H1 (cell line): ENCODE data around the gene PUSL1. TPM values are rescaled to one million over a fixed set of nuclear protein-coding genes. Genes with fewer than 3 reads are reported as not detected.

Source experiments
- ASH2L ChIP-seq: fragments of 200-600, 300-600 bp; sonication (generic); IDR thresholded peaks from one replicate; pipeline ENCODE4 v1.7.1; 2017; ENCODE audit warnings: low read length
- CHD2 ChIP-seq: IDR thresholded peaks from 2 replicates; pipeline ENCODE4 v1.6.1; 2012; ENCODE audit warnings: low read length, improper control_type of control experiment
- CTBP2 ChIP-seq: IDR thresholded peaks from 2 replicates; pipeline ENCODE4 v1.7.0; 2011; ENCODE audit warnings: borderline replicate concordance, mild to moderate bottlenecking, moderate library complexity, mixed read lengths, low read length; ENCODE audit not compliant: insufficient read depth, insufficient read length
- EP300 ChIP-seq, 2 experiments: IDR thresholded peaks; 1 replicate in 1 of 2; 2 replicates in 1 of 2; pipeline ENCODE4 v1.6.1; 2011 to 2012; ENCODE audit warnings: low read depth in 2 of 2, low read length in 2 of 2, mild to moderate bottlenecking in 2 of 2, borderline replicate concordance in 1 of 2, inconsistent platforms in 1 of 2, moderate library complexity in 1 of 2
- FOSL1 ChIP-seq: IDR thresholded peaks from 2 replicates; pipeline ENCODE4 v1.6.1; 2011; ENCODE audit warnings: mild to moderate bottlenecking, low read depth, low read length, moderate library complexity; ENCODE audit not compliant: insufficient read depth
- KDM4A ChIP-seq: IDR thresholded peaks from one replicate; pipeline ENCODE4 v1.7.1; 2012; ENCODE audit warnings: low read depth, mild to moderate bottlenecking, moderate library complexity, low read length, inconsistent platforms; ENCODE audit not compliant: severe bottlenecking
- SIRT6 ChIP-seq: IDR thresholded peaks from one replicate; pipeline ENCODE4 v1.7.1; 2012; ENCODE audit warnings: low read length, inconsistent platforms
- TBP ChIP-seq: IDR thresholded peaks from 2 replicates; pipeline ENCODE4 v1.6.1; 2011; ENCODE audit warnings: low read depth, low read length, improper control_type of control experiment
- polyA plus RNA-seq, 7 experiments: library from polyadenylated mRNA; depleted of rRNA in 3 of 7; stranded (reverse) in 5 of 7; unstranded in 2 of 7; fragments of >200 nt in 5 of 7; fragments of 200-250 nt in 2 of 7; gene quantifications; 1 replicate in 5 of 7; 2 replicates in 1 of 7; 4 replicates in 1 of 7; pipeline versions ENCODE4 v1.2.1 to v1.2.3, GENCODE V29; 2011 to 2013; ENCODE audit warnings: missing spikeins in 2 of 7, mixed read lengths in 2 of 7
- total RNA-seq: library from RNA; stranded (reverse); fragmentation: NEBNext Ultra II Directional; extraction: Animal tissue kit (Norgen Biotek cat#: 25700); gene quantifications from 2 replicates; pipeline ENCODE4 v1.2.1, GENCODE V29; 2021
- TF ChIP-seq, protein P1 (sequence below): IDR thresholded peaks from 2 replicates; pipeline ENCODE4 v1.6.1; 2012; ENCODE audit warnings: low read length, inconsistent platforms

Gene PUSL1
- total and polyA plus RNA-seq, 2 of the 8 experiments (the other 6 are each of a cell fraction or from before 2014, with no cell fraction given): 38.8 to 87.4 TPM

DNA sequence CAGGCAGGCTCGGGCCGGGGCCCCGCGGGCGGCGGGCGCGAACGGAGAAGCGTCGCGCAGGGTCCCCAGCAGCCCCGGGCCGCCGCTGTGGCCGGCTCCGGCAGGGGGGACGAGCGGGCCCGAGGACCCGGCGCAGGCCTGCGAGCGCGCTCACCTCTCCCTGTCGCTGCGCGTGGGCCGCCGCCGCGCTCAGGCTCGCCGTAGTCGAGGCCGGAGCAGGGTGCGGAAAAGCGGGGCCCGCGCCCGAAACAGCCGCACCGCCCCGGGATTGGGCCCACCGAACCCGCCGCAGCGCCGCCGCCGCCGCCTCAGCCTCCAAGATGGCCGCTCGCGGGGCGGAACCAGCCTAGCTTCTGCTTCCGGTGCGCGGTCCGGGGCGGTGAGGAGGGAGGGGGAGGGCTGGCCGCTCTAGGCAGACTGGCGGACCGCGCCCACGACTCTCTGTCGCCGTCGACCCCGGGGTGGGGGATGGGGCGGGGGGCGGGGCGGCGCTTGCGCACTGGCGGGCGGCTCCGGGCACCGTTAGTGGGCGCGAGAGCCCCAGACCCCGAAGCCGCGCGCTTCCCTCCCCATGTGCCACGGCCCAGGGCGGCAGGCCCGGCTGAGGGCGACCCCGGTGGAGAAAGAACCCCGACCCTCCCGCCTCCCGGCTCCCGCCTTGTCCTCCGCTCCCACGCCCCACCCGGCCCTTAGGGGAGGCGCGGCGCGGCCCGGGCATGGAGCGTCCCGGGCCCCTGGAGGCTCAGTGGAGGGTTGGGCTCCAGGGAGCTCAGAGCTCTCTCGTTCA, 34.7 kb upstream of the PUSL1 start, which contains the start of gene UBE2J2 (continued):
- TF ChIP-seq ASH2L (no peak), EP300 (IDR thresholded peaks at IDR 0.05; ENCODE audit: borderline replicate concordance in 1 of 2, low read depth in 2 of 2, low read length in 2 of 2) (peak in 1 of 2 experiments; percentile 60; a peak in 1 of 3 replicates), FOSL1 (no peak), CTBP2 (no peak), SIRT6 (no peak), CHD2 (no peak), KDM4A (peak; percentile 62), TBP (peak; percentile 65; the same call in 1 of the 2 replicates)
- TF ChIP-seq, protein P1, sequence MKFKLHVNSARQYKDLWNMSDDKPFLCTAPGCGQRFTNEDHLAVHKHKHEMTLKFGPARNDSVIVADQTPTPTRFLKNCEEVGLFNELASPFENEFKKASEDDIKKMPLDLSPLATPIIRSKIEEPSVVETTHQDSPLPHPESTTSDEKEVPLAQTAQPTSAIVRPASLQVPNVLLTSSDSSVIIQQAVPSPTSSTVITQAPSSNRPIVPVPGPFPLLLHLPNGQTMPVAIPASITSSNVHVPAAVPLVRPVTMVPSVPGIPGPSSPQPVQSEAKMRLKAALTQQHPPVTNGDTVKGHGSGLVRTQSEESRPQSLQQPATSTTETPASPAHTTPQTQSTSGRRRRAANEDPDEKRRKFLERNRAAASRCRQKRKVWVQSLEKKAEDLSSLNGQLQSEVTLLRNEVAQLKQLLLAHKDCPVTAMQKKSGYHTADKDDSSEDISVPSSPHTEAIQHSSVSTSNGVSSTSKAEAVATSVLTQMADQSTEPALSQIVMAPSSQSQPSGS: no peak
